Measurements from ENCODE around the gene OTUD7B. TPM values are rescaled to one million over a fixed set of nuclear protein-coding genes. Genes with fewer than 3 reads are reported as not detected.

Gene OTUD7B
- total RNA-seq, 1 donor, result 17.7 TPM

- no peak for DNase-seq (ENCODE audit: low read depth)
- TF ChIP-seq CTCF (IDR thresholded peaks at IDR 0.05; ENCODE audit: insufficient read depth, low read length), result no peak
- peak overlapping the region; percentile 79 for H3K4me3 ChIP-seq (ENCODE audit: low read depth, low read length)
These were observed 94.2 kb downstream of the OTUD7B start for GRCh38 chr1:149916193-149916897.

DNA sequence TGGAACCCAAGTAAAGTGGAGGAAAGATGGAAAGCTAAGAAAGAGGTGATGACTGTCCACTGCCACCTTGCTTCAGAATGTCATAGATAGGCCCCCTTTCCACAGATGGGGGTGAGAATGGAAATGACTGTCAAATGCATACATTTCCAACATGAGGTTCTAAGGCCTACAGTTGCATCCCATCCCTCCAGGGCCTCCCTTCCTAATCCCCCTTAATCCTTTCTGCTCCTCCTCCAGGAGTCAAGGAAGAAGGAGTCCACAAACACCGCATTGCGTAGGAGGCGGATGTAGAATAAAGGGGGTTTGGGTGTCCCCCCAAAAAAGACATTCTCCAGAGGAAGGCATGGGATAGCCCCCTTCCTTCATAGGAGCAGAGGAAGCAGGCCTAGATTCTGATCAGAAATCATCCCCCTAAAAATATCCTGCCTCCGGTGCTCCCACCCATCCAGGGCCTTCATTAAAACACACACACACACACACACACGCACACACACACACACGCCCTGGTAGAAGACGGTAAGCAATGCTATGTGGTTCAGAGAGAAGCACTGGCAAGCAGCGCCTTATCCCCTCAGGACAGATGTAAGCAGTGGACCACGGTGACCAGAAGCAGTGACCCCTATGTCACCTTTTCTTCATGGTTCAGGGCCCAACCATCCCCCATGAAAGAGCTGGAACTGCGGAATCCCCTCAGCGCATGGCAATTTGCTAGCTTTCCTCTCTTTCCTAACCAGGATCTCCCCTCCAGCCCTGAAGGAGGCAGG, 94.9 kb downstream of the OTUD7B start:
- TF ChIP-seq CTCF (IDR thresholded peaks at IDR 0.05; ENCODE audit: insufficient read depth, low read length), result no peak
- DNase-seq (ENCODE audit: low read depth), result no peak
- H3K4me3 ChIP-seq (ENCODE audit: low read depth, low read length), result no peak overlapping the region

DNA sequence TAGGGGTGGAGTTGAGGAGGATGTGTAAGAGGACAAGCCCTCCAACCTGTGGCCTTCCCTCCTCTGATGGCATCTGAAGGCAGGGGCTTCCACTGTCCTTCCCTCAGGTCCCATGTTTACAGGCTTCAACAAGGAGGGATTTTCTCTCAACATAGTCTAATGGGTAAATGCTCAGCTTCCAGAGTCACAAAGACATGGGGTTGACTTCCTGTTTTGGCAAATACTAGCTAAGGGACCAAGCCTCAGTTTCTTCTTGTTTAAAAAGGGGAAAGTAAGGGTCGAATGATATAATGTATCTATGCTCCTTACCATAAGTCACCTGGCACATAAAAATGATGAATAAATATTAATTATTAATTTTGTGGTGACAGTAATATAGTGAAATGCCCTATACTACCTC, 96.0 kb downstream of the OTUD7B start:
- no peak for TF ChIP-seq CTCF (IDR thresholded peaks at IDR 0.05; ENCODE audit: insufficient read depth, low read length)
- DNase-seq (ENCODE audit: low read depth), result no peak
- no peak overlapping the region for H3K4me3 ChIP-seq (ENCODE audit: low read depth, low read length)

DNA sequence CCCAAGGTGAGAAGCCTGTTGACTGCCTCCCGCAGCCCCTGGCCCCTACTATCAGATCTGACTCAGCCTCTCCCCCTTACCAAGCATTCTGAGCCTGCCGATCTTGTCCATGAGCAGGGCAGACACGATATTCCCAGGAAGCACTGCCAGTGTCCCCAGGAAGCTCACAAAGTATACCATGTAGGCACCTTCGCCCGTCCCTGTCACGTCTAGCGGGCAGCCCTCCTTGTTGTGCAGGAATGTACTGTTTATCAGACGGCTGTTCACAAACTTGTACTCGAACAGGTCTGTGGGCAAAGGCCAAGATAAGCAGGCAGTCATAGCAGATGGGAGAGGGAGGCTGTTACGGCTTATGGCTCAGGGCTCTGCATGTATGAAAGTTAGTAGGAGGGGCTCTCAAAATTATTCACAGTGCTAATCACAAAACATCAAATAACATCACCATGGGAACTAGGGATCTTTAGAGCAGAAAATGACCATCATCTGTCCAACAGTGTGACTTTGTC, 103.9 kb downstream of the OTUD7B start:
- no peak for TF ChIP-seq CTCF (IDR thresholded peaks at IDR 0.05; ENCODE audit: insufficient read depth, low read length)
- no peak for DNase-seq (ENCODE audit: low read depth)
- no peak overlapping the region for H3K4me3 ChIP-seq (ENCODE audit: low read depth, low read length)

GRCh38 chr1:149903836-149904491, 106.6 kb downstream of the OTUD7B start:
- DNase-seq (ENCODE audit: low read depth), result no peak
- H3K4me3 ChIP-seq (ENCODE audit: low read depth, low read length), result no peak overlapping the region
- no peak for TF ChIP-seq CTCF (IDR thresholded peaks at IDR 0.05; ENCODE audit: insufficient read depth, low read length)

DNA sequence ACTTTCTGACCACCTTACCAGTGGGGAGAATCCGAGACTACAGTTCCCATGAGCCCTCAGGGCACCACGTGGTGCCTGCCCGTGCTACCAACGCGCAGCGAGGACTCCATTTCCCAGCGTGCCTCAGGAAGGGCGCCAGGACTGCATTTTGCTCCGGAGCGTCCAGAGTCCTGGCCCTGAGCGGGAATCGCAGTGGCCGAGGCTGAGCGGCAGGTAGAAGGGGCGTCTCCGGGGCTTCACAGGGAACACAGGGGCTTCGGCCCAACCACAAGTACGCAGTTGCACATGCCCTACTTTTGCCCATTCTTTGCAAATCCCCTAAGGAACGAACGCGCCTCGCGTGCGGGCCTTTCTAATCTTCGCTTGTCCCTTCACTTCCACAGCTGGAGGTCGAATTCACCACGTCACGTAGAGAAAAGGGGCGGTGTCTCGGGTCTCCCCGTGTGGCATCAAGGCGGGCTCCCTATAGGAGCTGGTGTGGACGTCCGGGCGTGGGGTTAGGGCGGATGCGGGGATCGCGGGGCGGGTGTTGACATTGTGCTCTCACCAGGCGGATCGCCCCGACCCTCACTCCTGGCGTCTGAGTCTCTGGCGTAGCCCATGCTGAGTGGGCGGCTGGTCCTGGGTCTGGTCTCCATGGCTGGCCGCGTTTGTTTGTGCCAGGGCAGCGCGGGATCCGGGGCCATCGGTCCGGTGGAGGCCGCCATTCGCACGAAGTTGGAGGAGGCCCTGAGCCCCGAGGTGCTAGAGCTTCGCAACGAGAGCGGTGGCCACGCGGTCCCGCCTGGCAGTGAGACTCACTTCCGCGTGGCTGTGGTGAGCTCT, 110.9 kb downstream of the OTUD7B start, which contains the start of gene BOLA1:
Gene BOLA1 (plus strand): TSS at position 109 of the 825 bp plus-strand sequence. CDS start 492 bp downstream, at position 601.
- no peak for TF ChIP-seq CTCF (IDR thresholded peaks at IDR 0.05; ENCODE audit: insufficient read depth, low read length)
- DNase-seq (ENCODE audit: low read depth), result peak; percentile 88
- H3K4me3 ChIP-seq (ENCODE audit: low read depth, low read length), result peak within 1 kb of the TSS; percentile 74
